Lower leg skin (tissue), 4 donors: Measurements from ENCODE around the gene SRCIN1. TPM values are rescaled to one million over a fixed set of nuclear protein-coding genes. Genes with fewer than 3 reads are reported as not detected.

ENCODE experiments used
- DNase-seq, 2 donors: peaks; one replicate each; pipeline ENCODE4 v3.0.0-alpha.2; 2019; ENCODE audit warnings: low spot score in 2 of 2
- H3K4me3 ChIP-seq: fragments of 200-600 bp; sonication (generic); 2 replicates; pipeline ENCODE4 v1.5.1; 2017; ENCODE audit warnings: mild to moderate bottlenecking, low read depth; ENCODE audit not compliant: poor library complexity, severe bottlenecking
- POLR2A ChIP-seq, 2 donors: fragments of 450-650 bp; IDR thresholded peaks; one replicate each; pipeline ENCODE4 v1.6.1; 2016 to 2017; ENCODE audit warnings: antibody characterized with exemption in 2 of 2, mild to moderate bottlenecking in 1 of 2, moderate library complexity in 1 of 2
- WGBS, 2 donors: methylation state at CpG; one replicate each; pipeline ENCODE4 v1.1.5; 2018; 5-methylcytosine and 5-hydroxymethylcytosine counted together
- intact Hi-C: fragments of 100-400 bp; cut with DNase I; formaldehyde crosslinking; loops from one replicate; pipeline ENCODE4 v1.15.0; 2023; ENCODE audit warnings: low total_unique reads
- total RNA-seq, 4 donors: library from RNA; depleted of rRNA; stranded (reverse); fragments of >200 nt; gene quantifications; one replicate each; pipeline ENCODE4 v1.1.0, GENCODE V29; 2016
- TF ChIP-seq, protein P1 (sequence below), 3 donors: fragments of 450-650 bp; IDR thresholded peaks; one replicate each; pipeline ENCODE4 v1.5.1; 2016; ENCODE audit warnings: antibody characterized with exemption in 3 of 3, mild to moderate bottlenecking in 3 of 3, moderate library complexity in 2 of 3

Gene SRCIN1
- total RNA-seq, 4 donors from 2014 or later = 12.0 to 20.2 (median 15.6) TPM

DNA sequence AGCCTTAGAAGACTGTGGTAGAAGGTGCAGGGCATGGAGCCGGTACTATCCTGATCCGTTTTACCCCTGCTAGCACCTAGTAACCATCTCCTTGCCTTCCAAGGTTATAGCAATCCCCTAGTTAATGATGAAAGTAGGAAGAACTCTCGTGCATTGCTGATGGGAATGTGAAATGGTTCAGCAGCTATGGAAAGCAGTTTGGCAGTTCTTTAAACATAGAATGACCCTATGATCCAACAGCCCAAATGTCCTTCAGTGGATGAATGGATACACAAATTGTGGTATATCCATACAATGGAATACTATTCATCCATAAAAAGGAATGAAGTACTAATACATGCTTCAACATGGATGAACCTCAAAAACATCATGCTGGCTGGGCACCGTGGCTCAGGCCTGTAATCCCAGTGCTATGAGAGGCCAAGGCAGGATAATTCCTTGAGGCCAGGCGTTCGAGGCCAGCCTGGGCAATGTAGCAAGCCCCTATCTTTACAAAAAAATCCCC is 6.2 kb upstream of the SRCIN1 start:
- WGBS, 2 donors = 94 to 99% methylated on average over 6 of the region's 6 CpGs
- H3K4me3 ChIP-seq = no peak overlapping the region
- intact Hi-C loops = no loop called here
- DNase-seq = no peak
- TF ChIP-seq, protein P1, sequence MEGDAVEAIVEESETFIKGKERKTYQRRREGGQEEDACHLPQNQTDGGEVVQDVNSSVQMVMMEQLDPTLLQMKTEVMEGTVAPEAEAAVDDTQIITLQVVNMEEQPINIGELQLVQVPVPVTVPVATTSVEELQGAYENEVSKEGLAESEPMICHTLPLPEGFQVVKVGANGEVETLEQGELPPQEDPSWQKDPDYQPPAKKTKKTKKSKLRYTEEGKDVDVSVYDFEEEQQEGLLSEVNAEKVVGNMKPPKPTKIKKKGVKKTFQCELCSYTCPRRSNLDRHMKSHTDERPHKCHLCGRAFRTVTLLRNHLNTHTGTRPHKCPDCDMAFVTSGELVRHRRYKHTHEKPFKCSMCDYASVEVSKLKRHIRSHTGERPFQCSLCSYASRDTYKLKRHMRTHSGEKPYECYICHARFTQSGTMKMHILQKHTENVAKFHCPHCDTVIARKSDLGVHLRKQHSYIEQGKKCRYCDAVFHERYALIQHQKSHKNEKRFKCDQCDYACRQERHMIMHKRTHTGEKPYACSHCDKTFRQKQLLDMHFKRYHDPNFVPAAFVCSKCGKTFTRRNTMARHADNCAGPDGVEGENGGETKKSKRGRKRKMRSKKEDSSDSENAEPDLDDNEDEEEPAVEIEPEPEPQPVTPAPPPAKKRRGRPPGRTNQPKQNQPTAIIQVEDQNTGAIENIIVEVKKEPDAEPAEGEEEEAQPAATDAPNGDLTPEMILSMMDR (IDR thresholded peaks at IDR 0.05) = no peak
- TF ChIP-seq POLR2A (IDR thresholded peaks at IDR 0.05) = no peak

DNA sequence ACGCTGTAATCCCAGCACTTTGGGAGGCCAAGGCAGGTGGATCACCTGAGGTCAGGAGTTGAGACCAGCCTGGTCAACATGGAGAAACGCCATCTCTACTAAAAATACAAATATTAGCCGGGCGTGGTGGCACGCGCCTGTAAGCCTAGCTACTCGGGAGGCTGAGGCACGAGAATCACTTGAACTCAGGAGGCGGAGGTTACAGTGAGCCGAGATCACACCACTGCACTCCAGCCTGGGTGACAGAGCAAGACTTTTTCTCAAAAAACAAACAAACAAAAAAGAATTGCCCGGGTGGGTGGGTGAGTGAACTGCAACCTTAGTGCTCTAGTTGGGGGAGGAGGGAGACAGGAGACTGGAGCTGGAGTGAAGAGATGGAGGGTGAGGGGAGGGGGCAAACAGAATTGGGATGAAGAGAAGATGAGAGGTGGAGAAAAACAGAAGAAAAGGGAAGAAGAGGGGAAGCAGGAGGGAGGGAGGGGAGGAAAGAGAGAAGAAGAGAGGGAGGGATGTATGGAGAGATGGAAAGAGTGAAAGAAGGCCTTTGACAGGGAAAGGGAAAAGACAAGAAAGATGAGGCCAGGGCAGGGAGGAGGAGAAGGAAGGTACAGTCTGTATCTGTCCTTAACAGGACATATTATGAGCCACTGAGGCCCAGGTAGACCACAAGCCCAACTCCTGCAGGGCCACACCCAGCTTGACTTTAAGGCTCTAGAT is 5.5 kb upstream of the SRCIN1 start:
- no peak for DNase-seq
- 85 to 88% methylated on average over 11 of the region's 11 CpGs for WGBS, 2 donors
- TF ChIP-seq, protein P1 (IDR thresholded peaks at IDR 0.05) = no peak
- no peak for TF ChIP-seq POLR2A (IDR thresholded peaks at IDR 0.05)
- intact Hi-C loops = no loop called here
- H3K4me3 ChIP-seq = no peak overlapping the region

DNA sequence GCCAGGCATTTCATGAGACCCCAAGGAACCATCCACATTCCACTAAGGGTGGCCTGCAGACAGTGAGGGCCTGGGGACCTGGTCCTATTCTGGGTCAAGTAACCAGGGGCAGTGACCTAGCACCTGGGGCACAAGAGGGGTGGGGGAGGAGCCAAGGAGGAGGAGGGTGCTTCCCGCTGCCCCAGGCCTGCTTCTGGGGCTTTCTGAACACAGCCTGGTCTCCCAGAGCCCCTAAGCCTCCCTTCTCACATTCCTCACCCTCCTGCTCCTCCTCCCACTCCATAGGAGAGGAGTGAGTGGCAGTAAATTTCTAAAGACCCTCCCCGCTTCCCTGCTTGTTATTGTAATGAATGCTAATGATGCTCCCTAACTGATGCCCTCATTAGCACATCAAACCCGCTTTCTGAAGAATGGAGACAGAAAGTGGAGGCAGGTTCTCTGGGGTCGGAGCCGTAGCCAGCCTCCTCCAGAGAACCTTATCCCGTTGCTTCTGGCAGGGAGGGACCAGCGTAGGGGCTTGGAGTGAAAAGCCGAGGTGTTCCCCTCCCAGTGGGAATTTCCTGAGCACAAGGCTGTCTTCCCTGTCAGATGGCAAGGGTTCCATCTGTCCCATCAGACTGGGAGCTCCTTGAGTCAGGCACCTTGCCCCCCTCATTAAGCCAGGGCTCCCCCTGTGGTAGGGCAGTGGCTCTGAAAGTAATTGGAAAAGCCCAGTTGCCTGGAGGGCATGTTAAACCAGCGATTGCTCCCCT is 3.7 kb upstream of the SRCIN1 start:
- intact Hi-C loops = no loop called here
- no peak for DNase-seq
- TF ChIP-seq POLR2A (IDR thresholded peaks at IDR 0.05) = no peak
- TF ChIP-seq, protein P1 (IDR thresholded peaks at IDR 0.05) = no peak
- H3K4me3 ChIP-seq = no peak overlapping the region
- 49 to 52% methylated on average over 9 of the region's 9 CpGs for WGBS, 2 donors

DNA sequence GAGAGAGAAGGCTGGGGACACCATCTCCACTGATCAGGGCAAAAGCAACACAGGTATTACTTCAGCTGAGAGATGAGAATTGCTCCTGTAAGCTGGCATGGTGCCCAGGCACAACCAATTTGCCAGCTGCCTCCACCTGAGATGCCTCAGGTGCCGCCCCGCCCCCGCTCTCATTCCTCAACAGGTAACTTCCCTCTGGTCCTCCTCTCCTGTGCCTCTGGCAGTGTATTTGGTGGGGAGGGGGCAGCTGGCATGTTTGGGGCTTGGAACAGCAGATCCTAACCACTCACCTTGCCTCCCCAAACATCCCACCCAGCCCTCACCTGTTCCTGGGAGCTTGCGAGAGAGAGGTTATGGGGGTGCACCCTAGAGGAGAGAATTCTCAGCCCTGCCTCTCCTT is 2.9 kb upstream of the SRCIN1 start:
- TF ChIP-seq POLR2A (IDR thresholded peaks at IDR 0.05) = no peak
- TF ChIP-seq, protein P1 (IDR thresholded peaks at IDR 0.05) = no peak
- 48 to 61% methylated on average over 4 of the region's 4 CpGs for WGBS, 2 donors
- DNase-seq = no peak
- intact Hi-C loops = no loop called here
- H3K4me3 ChIP-seq = no peak overlapping the region

DNA sequence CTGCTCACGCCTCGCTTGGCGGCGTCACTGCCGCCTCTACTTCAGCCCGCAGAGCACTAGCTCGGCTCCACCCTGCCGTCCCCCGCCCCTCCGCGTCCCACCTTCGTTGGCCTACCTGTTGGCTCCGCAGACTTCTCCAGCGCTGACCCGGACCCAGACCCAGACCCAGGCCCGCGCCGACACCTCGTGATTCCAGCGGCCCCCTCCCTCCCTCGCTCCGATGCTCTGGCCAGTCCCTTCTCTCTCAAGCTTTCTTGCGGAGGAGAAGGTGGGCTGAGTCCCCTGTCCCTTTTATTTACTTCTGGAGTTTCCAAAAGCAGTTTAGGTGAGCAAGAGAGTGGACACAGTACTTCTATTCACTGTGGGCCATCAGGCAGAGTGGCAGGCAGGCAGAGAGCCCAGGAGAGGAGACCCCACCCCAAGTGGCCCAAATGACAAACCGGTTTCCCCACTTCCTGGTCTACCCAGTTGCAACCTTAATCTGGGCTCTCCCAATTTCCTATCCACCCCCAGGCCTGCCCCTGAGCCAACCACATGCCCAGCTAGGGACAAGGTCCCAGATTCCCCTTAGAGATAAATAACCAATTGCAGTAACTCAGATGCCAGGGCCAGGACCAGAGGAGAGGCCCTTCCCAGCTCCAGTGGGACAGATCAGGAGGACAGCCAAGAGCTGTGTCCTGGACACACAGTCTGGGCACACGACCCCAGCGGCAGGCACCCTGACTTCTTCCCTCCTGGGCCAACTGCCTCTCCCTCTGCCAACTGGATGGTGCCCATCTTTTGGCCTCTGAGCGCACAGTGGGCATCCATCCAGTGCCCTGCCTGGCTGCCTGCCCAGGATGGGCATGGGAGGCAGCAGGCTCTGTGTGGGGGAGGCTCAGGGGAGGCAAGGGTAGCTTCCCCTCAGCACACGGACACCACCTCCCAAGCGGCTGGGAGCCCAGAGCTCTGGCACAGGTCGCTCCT is 1.2 kb upstream of the SRCIN1 start:
- WGBS, 2 donors = 8 to 12% methylated on average over 29 to 30 of the region's 30 CpGs
- TF ChIP-seq, protein P1 (IDR thresholded peaks at IDR 0.05) = no peak
- TF ChIP-seq POLR2A (IDR thresholded peaks at IDR 0.05) = no peak
- intact Hi-C loops = no loop called here
- H3K4me3 ChIP-seq = no peak overlapping the region
- no peak for DNase-seq
